Spleen (tissue), 11 donors: ENCODE results near the gene HAUS1. TPM values are rescaled to one million over a fixed set of nuclear protein-coding genes. Genes with fewer than 3 reads are reported as not detected.
A peak's percentile ranks its signal among the peaks of the same experiment; 100 is the strongest.

Source experiments
- DNase-seq: peaks from one replicate; pipeline ENCODE4 v3.0.0-alpha.2; 2020
- H3K27ac ChIP-seq, 8 donors: fragments of 200-600 bp; sonication (generic) in 7 of 8; 1 replicate in 4 of 8; 2 replicates in 4 of 8; pipeline versions ENCODE4 v1.5.0 to v1.8.0; 2016 to 2021; ENCODE audit warnings: inconsistent platforms in 4 of 8, mild to moderate bottlenecking in 4 of 8, moderate library complexity in 1 of 8
- H3K27me3 ChIP-seq, 7 donors: fragments of 200-600 bp; sonication (generic) in 6 of 7; replicated peaks in 1 of 7; 1 replicate in 4 of 7; 2 replicates in 3 of 7; pipeline versions ENCODE4 v1.5.0 to v1.8.0; 2016 to 2021; ENCODE audit warnings: inconsistent platforms in 3 of 7, mild to moderate bottlenecking in 1 of 7
- H3K36me3 ChIP-seq, 6 donors: fragments of 200-600 bp; sonication (generic) in 5 of 6; 1 replicate in 4 of 6; 2 replicates in 2 of 6; pipeline versions ENCODE4 v1.5.0 to v1.8.0; 2016 to 2021; ENCODE audit warnings: inconsistent platforms in 2 of 6
- H3K4me1 ChIP-seq, 6 donors: fragments of 200-600 bp; sonication (generic) in 5 of 6; 1 replicate in 3 of 6; 2 replicates in 3 of 6; pipeline versions ENCODE4 v1.5.0 to v1.8.0; 2016 to 2021; ENCODE audit warnings: inconsistent platforms in 3 of 6
- H3K4me3 ChIP-seq, 8 donors: fragments of 200-600 bp; sonication (generic) in 7 of 8; 1 replicate in 4 of 8; 2 replicates in 4 of 8; pipeline versions ENCODE4 v1.5.0 to v1.8.0; 2016 to 2021; ENCODE audit warnings: inconsistent platforms in 4 of 8, mild to moderate bottlenecking in 4 of 8, moderate library complexity in 2 of 8
- H3K9me3 ChIP-seq, 8 donors: fragments of 200-600 bp; sonication (generic) in 7 of 8; 1 replicate in 4 of 8; 2 replicates in 4 of 8; pipeline versions ENCODE4 v1.5.0 to v1.8.0; 2016 to 2021; ENCODE audit warnings: inconsistent platforms in 4 of 8
- CTCF ChIP-seq, 11 experiments: fragments of 200-600 bp in 7 of 11; fragments of 450-650 bp in 4 of 11; sonication (generic) in 4 of 11; IDR thresholded peaks in 8 of 11; conservative IDR thresholded peaks in 3 of 11; 1 replicate in 7 of 11; 2 replicates in 4 of 11; pipeline versions ENCODE4 v1.4.0 to v1.8.0; 2016 to 2021; ENCODE audit warnings: antibody characterized with exemption in 11 of 11, inconsistent platforms in 4 of 11, mild to moderate bottlenecking in 1 of 11
- POLR2A ChIP-seq, 3 donors: fragments of 450-650 bp; IDR thresholded peaks; one replicate each; pipeline ENCODE4 v1.5.1; 2017; ENCODE audit warnings: antibody characterized with exemption in 3 of 3, mild to moderate bottlenecking in 1 of 3
- POLR2AphosphoS5 ChIP-seq, 3 donors: sonication (generic); formaldehyde crosslinking; IDR thresholded peaks; one replicate each; pipeline ENCODE4 v1.5.1; 2017; ENCODE audit warnings: antibody characterized with exemption in 3 of 3
- WGBS, 5 donors: extraction: QIAGEN DNeasy Blood & Tissue Kit in 3 of 5; methylation state at CpG; one replicate each; pipeline versions ENCODE4 v1.1.5 to v1.1.7; 2013 to 2018; 5-methylcytosine and 5-hydroxymethylcytosine counted together
- intact Hi-C: fragments of 100-400 bp; cut with DNase I; formaldehyde crosslinking; loops from one replicate; pipeline ENCODE4 v1.15.0; 2023; ENCODE audit warnings: low total_unique reads
- polyA plus RNA-seq, 3 donors: library from polyadenylated mRNA; stranded (reverse); fragments of 200-250 nt; gene quantifications; one replicate each; pipeline ENCODE4 v1.2.1, GENCODE V29; 2013
- total RNA-seq, 7 donors: library from RNA; depleted of rRNA in 3 of 7; stranded (reverse); fragments of >200 nt in 3 of 7; fragmentation: NEBNext Ultra II Directional in 4 of 7; extraction: Animal tissue kit (Norgen Biotek cat#: 25700) in 4 of 7; gene quantifications; one replicate each; pipeline versions ENCODE4 v1.1.0 to v1.2.1, GENCODE V29; 2016 to 2021
- donor health status: healthy with polysubstance abuse.
- donor health status: DM: no; HTN: no; CAD: no; lungs with moderate emphysema.
- donor health status: DM: no; HTN: no; CAD: no.
- donor health status: Bipolar disorder and iron deficiency.
- donor health status: healthy.
- donor health status: DM: no; HTN: no; CAD: no.
- donor health status: DM: yes; HTN: yes; CAD: no.

HAUS1 gene
- total and polyA plus RNA-seq, 10 donors = 15.6 to 44.9 (median 18.7) TPM

DNA sequence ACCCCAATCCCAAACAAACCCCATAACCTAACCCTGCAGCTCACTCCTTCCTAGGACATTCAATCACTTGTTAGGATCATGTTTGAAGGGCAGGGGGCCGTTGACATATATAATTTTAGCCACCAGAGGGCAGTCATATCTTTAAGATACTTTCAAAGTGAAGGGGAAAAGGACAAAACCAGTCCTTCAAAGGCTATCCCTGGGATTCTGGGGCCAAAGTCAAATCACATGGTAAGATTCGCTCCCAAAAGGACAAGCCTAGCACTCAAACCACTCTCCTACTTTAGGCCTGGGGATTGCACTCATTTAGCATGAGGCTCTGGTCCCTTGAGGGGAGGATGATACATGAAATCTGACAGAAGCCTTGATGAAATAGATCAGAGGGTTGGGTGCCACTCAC lies 44.6 kb downstream of the HAUS1 start:
- H3K4me1 ChIP-seq = peaks cover 0 to 14% (median 0%) of the 10 kb centered on the region in 6 donors
- H3K27me3 ChIP-seq = no peaks in the 10 kb centered on the region
- no peak for DNase-seq
- no peak for TF ChIP-seq POLR2AphosphoS5 (IDR thresholded peaks at IDR 0.05)
- no peak for TF ChIP-seq POLR2A (IDR thresholded peaks at IDR 0.05)
- peak; percentile 43 to 80 (median 70) for TF ChIP-seq CTCF (IDR thresholded peaks at IDR 0.05 in 8 of 11, conservative IDR thresholded peaks at IDR 0.05 in 3 of 11)
- no peak overlapping the region for H3K4me3 ChIP-seq
- H3K36me3 ChIP-seq = no peaks in the 10 kb centered on the region
- H3K27ac ChIP-seq = no peak overlapping the region
- 14 to 26% (median 22%) methylated on average over 2 of the region's 2 CpGs for WGBS, 5 donors
- no peaks in the 10 kb centered on the region for H3K9me3 ChIP-seq
- intact Hi-C loops = loop anchor here (5.0 kb wide), 1 partner anchor 508 kb away; the partner anchor contains the start of gene LOXHD1

GRCh38 chr18:46152436-46152807 lies 48.2 kb downstream of the HAUS1 start:
- Histone ChIP-seq H3K4me3 (no peak overlapping the region), H3K4me1 (peaks cover 0 to 36% (median 4%) of the 10 kb centered on the region in 6 donors), H3K9me3 (no peaks in the 10 kb centered on the region), H3K27ac (no peak overlapping the region), H3K27me3 (no peaks in the 10 kb centered on the region), H3K36me3 (no peaks in the 10 kb centered on the region)
- intact Hi-C loops = no loop called here
- DNase-seq = no peak
- TF ChIP-seq CTCF (IDR thresholded peaks at IDR 0.05 in 8 of 11, conservative IDR thresholded peaks at IDR 0.05 in 3 of 11) = no peak
- no peak for TF ChIP-seq POLR2AphosphoS5 (IDR thresholded peaks at IDR 0.05)
- no peak for TF ChIP-seq POLR2A (IDR thresholded peaks at IDR 0.05)
- WGBS, 5 donors = 67 to 84% (median 75%) methylated on average over 4 to 7 of the region's 7 CpGs

DNA sequence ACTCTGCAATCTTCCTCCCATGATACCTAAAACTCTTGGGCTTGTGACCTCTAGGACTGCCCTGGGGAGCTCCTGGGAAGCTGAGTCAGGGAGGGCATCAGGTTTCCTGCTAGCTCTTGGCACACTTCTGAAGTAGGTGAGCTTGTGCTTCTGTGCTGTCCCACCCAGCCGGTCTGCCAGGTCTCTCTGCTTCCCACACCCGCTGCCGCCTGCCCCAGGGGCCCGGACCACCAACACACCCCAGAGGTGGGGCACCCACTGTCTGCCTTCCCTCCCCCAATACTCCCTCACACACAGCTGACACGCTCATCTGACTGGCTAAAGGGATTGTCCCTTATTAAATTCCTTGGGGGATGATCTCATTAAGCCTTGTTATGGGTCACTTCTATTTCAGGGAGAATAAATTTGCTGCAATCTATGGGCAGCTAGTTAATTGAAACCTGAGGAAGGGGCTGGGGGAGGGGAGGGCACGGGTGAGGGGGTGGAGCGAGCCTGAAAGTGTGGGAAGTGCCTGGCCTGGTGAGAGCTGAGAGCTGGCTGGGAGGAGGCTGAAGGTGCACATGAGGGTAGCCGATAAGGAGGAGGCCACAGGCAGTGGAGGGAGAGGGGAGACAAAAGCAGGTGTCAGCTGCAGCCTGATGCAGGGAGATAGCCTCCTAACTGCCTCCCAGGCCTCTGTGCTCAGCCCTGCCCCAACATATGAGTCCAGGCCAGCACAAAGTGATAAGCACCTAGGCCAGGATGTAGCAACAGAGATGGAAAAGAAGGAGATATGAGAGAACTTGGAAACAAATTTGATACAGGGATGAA lies 48.8 kb downstream of the HAUS1 start:
- whole genome bisulfite sequencing, 5 donors = 65 to 77% (median 73%) methylated on average over 7 to 8 of the region's 8 CpGs
- Histone ChIP-seq H3K36me3 (no peaks in the 10 kb centered on the region), H3K27ac (no peak overlapping the region), H3K9me3 (no peaks in the 10 kb centered on the region), H3K4me3 (no peak overlapping the region), H3K27me3 (no peaks in the 10 kb centered on the region), H3K4me1 (peaks cover 0 to 36% (median 4%) of the 10 kb centered on the region in 6 donors)
- intact Hi-C loops = no loop called here
- no peak for TF ChIP-seq CTCF (IDR thresholded peaks at IDR 0.05 in 8 of 11, conservative IDR thresholded peaks at IDR 0.05 in 3 of 11)
- TF ChIP-seq POLR2AphosphoS5 (IDR thresholded peaks at IDR 0.05) = no peak
- TF ChIP-seq POLR2A (IDR thresholded peaks at IDR 0.05) = no peak
- DNase-seq = no peak

DNA sequence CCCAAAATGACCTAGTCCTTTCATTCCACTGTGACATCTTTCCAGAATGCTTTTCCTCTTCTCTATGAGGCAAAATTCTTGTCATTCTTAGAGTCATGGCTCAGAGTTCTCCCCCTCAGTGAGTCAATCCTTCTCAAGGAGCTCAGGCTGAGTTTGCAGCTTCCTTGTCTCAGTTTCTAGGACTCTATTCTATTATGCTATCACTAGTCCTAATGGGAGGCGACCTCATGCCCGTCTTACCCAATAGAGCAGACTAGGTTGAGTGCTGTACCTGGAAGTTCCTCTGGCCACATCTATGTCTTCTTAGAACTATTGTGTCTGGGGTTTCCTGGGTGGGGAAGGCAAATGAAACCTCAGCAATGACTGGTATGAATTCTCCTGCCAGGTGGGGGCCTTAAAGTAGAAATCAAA lies 51.5 kb downstream of the HAUS1 start:
- no peak for DNase-seq
- H3K4me3 ChIP-seq = no peak overlapping the region
- WGBS, 5 donors = 51 to 71% (median 67%) methylated on average over 2 of the region's 2 CpGs
- no peaks in the 10 kb centered on the region for H3K9me3 ChIP-seq
- H3K27ac ChIP-seq = peak overlapping the region in 3 of 8 donors; percentile 38 to 48 (median 41)
- TF ChIP-seq POLR2AphosphoS5 (IDR thresholded peaks at IDR 0.05) (no peak), CTCF (IDR thresholded peaks at IDR 0.05 in 8 of 11, conservative IDR thresholded peaks at IDR 0.05 in 3 of 11) (no peak), POLR2A (IDR thresholded peaks at IDR 0.05) (no peak)
- H3K27me3 ChIP-seq = no peaks in the 10 kb centered on the region
- intact Hi-C loops = loop anchor here (5.0 kb wide), 1 partner anchor 517 kb away; no protein-coding TSS in a partner anchor
- peaks cover 0 to 23% (median 4%) of the 10 kb centered on the region in 6 donors for H3K4me1 ChIP-seq
- H3K36me3 ChIP-seq = no peaks in the 10 kb centered on the region
